Uterus (tissue), 2 donors: ENCODE data around the gene PRX.
"Not testable (repeated sequence)": the region's sequence is repeated elsewhere in the genome, so short reads cannot be mapped to it uniquely, and the experiment has no call there.

ENCODE experiments used
- POLR2A ChIP-seq, 2 donors: fragments of 450-650 bp; IDR thresholded peaks; one replicate each; pipeline ENCODE4 v1.6.1; 2016; ENCODE audit warnings: antibody characterized with exemption in 2 of 2, mild to moderate bottlenecking in 1 of 2, moderate library complexity in 1 of 2
- TF ChIP-seq, protein P1 (sequence below), 4 experiments: fragments of 200-600 bp in 2 of 4; fragments of 450-650 bp in 2 of 4; sonication (generic) in 2 of 4; IDR thresholded peaks; one replicate each; pipeline ENCODE4 v1.5.1; 2016 to 2019; ENCODE audit warnings: antibody characterized with exemption in 4 of 4, mild to moderate bottlenecking in 2 of 4, moderate library complexity in 1 of 4

DNA sequence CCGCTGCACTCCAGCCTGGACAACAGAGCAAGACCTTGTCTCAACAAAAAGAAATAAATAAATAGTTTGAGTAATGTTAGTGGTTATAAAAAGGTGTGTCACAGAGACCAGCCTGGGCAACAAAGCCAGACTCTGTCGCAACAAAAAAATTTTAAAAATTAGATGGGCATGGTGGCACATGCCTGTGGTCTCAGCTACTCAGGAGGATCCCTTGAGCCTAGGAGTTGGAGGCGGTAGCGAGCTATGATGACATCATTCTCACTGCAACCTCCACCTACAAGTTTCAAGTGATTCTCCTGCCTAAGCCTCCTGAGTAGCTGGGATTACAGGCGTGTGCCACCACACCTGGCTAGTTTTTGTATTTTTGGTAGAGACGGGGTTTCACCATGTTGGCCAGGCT, 40.8 kb upstream of the PRX start:
- TF ChIP-seq, protein P1, sequence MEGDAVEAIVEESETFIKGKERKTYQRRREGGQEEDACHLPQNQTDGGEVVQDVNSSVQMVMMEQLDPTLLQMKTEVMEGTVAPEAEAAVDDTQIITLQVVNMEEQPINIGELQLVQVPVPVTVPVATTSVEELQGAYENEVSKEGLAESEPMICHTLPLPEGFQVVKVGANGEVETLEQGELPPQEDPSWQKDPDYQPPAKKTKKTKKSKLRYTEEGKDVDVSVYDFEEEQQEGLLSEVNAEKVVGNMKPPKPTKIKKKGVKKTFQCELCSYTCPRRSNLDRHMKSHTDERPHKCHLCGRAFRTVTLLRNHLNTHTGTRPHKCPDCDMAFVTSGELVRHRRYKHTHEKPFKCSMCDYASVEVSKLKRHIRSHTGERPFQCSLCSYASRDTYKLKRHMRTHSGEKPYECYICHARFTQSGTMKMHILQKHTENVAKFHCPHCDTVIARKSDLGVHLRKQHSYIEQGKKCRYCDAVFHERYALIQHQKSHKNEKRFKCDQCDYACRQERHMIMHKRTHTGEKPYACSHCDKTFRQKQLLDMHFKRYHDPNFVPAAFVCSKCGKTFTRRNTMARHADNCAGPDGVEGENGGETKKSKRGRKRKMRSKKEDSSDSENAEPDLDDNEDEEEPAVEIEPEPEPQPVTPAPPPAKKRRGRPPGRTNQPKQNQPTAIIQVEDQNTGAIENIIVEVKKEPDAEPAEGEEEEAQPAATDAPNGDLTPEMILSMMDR (IDR thresholded peaks at IDR 0.05) = not testable (repeated sequence)
- TF ChIP-seq POLR2A (IDR thresholded peaks at IDR 0.05) = not testable (repeated sequence)
